Measurements from ENCODE around the gene RAB1A.

Gene RAB1A

GRCh38 chr2:65057391-65058052 is 72.4 kb downstream of the RAB1A start:
- peak; percentile 83 for DNase-seq

DNA sequence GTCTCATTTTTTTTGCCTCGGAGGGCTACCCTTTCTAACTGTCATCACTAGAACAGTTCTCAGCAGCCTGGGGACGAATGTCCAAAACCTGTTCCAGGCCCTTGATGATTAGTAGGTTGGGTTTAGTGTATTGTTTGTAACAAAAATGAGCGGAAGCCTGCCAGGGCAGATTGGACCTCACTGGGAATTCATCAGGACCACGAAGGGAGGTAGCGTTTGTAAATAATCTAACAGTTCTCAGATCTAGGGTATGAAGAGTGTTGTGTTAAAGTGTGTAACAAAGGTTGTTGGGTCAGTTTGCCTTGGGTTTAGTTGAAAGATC is 72.9 kb downstream of the RAB1A start:
- DNase-seq = no peak

GRCh38 chr2:65056215-65057053 is 73.5 kb downstream of the RAB1A start, which contains the start of gene CEP68:
Gene CEP68 (plus strand): TSS chr2:65056416. CDS start chr2:65069445, 13,029 bp downstream.
- DNase-seq = peak; percentile 75

DNA sequence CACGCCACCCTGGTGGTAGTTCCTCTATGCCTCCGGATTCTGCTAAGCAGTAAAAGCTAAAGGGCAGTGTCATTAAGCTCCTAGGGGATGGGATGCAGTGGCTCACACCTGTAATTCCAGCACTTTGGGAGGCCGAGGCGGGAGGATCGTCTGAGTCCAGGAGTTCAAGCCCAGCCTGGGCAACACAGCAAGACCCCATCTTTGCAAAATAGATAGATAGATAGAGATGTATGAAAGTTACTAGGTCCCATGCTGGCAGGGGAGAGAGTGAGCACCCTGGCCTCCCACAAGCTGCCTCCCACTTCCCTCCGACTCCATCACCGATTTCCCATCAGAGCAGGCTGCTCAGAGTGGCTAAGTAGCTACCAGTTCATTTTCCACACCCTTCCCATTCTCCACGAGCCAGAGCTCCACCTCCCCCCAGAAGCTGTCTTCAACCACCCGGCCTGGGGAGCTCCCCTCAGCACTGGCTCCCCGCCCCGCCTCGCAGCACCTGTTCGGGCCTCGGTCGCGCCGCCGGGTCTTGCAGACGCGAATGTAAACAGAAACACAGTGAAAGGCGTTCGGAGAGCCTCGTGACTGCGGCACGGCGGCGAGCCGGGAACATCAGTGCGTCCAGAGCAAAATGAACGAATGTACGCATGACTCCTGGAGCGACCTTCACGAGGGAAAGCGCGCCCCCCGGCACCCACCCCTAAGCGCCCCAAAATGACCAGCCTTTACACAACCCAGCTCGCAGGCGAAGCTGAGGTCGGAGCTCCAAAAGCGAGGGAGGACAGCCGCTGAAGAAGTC is 74.3 kb downstream of the RAB1A start:
- DNase-seq = no peak

- DNase-seq = no peak
Measured at GRCh38 chr2:65054749-65055421, 75.0 kb downstream of the RAB1A start.

GRCh38 chr2:65053199-65053598 is 76.7 kb downstream of the RAB1A start:
- DNase-seq = no peak

DNA sequence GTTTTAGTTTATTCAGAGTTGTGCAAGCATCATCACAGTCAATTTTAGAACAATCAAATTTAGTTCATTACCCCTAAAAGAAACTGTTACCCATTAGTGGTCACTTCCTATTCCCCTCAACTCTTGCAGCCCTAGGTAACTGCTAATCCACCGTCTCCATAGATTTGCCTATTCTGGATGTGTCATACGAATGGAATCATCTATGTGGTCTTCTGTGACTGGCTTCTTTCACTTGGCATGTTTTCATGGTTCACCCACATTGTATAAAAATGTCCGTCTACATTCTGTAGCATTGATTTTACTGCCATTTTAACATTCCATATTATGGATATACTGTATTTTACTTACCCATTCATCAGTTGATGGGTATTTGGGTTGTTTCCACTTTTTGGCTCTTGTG is 79.0 kb downstream of the RAB1A start:
- DNase-seq = no peak

DNA sequence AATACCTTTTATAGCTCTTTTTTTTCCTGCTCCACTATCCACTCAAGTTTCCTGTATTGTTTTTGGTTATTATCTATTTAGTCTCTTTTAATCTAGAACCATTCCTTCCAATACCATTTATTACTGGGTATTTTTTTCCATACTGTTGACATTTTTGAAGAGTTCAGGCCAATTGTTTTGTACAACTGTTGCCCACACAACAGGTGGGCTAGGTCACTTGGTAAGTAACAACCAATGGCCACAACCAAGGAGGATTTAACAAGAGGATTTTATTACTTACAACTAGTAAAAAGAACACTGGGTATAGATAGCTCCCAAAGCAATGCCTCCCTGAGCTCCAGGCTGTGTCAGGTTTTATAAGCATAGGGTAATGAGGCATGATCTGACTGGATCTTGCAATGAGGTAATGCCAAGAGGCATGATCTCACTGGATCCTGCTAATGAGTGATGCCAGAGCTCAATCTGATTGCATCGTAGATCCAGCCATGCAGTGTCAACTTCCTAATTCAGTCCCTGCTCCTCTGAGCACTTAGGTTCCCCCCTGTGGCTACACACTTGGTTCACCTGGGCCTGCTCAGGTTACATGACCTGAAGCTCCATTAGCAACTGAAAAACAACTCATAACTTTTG is 80.8 kb downstream of the RAB1A start:
- no peak for DNase-seq

- DNase-seq = no peak
Measured at GRCh38 chr2:65046633-65047407, 83.1 kb downstream of the RAB1A start.

DNA sequence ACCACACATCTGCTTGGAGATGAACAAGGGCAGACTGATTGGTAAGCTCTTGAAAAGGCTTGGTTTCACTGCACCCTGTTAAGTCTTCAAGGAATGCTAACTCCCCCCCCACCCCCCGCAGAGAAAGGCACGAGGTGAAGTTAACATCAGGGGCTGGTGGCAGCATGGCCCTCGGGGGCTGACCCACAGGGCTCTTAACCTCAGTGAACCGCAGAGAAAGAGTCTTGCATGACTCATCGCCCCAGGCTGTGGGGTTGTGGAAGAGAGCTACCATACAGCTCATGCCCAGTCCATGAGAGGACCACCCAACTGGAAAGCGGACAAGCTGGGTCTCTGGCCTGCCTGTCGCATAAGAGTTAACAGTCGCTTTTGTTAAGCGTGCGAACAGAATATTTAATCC is 84.3 kb downstream of the RAB1A start:
- no peak for DNase-seq

DNA sequence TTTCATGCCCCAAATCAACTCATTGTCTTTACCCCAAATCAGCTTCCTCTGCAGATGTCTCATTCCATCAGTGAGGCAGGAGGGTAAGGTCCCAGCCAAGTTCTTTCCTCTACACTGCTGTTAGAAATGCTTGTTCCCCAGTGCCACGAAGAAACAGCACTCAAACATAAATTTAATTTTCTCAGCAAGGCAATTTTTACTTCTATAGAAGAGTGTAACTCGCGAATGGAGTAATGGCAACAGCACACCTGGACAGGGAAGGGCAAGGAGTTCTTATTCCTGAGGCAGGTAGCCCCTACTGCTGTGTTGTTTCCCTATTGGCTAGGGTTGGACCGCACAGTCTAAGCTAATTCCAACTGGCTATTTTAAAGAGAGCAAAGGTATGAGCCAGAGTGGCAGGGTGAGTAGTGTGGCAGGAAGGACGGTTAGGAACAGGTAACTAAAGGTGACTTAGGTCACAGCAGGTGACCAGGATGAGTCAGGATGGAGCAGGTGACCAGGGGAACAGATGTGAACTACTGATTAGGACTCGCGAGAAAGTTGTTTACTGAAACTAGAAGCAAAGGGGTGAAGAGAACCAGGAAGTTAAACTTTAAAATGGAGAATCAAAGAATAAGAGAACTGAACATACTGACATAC is 85.7 kb downstream of the RAB1A start:
- no peak for DNase-seq

DNA sequence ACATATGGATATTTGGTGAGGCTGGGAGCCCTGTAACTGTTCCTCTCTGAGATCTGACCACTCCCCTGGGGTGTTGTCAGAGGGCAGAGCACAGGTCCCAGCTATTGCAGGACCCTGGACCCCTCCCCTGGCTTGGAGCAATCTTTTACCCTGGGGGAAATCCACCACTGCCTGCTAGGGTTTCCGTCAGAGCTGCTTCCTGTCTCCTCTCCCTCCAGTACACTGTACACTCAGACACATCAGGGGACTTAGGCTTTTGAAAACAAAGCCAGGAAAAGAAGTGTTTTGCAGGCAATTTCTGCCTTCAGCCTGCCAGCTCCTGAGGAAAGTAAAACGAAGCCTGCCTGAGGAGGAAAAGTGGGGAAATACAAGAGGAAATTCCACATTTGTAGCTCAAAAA is 86.9 kb downstream of the RAB1A start:
- DNase-seq = no peak

- peak; percentile 57 for DNase-seq
Measured at GRCh38 chr2:65040400-65041261, 89.3 kb downstream of the RAB1A start.

DNA sequence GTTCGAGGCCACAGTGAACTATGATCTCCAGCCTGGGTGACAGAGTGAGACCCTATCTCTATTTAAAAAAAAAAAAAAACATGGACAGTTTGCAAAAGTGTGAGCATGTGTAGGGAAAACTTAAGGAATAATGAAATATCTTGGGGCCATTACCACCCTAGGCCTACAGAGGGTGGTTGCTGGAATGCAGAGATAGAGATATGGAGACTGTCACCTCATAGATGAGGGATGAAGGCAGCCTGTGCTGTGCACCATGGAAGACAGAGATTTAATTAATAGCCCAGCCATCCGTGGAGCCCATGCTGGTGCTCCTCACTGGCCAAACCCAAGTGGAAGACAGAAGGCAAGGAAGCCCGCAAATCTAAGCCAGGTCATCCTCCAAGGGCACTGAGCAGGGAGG is 90.3 kb downstream of the RAB1A start:
- DNase-seq = no peak

DNA sequence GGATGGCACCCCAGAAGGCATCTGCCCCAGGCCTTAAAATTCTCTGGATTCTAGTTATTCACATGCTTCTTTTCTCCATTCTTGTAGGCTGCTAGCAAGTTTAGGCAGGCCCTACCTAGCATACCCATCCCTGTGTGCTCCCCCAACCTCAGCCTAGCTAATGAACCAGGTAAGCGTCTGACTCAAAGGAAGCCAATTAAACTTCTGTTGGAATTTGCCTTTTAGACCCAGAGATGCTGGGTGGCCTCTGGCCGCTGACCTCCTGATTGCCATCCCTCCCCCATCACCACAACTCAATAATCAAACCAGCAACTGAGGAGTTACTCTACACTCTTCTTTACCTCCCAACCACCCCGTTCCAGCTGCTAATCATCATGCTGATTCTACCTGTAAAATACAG is 92.7 kb downstream of the RAB1A start:
- no peak for DNase-seq
